Neural cell (in vitro differentiated cells): ENCODE results near the gene IRF3. TPM values are rescaled to one million over a fixed set of nuclear protein-coding genes. Genes with fewer than 3 reads are reported as not detected.

Experiments
- H2AFZ ChIP-seq: fragments of 200-600, 300-800 bp; sonication (generic), shearing (Covaris generic); 2 replicates; pipeline ENCODE4 v1.6.0; 2014; ENCODE audit warnings: low read depth, mild to moderate bottlenecking, antibody characterized with exemption, low read length, moderate library complexity
- H3F3A ChIP-seq: fragments of 200-600 bp; shearing (Covaris generic); 2 replicates; pipeline ENCODE4 v1.6.1; 2016; ENCODE audit warnings: mild to moderate bottlenecking, moderate library complexity, mixed read lengths, antibody characterized with exemption, low read length; ENCODE audit not compliant: insufficient read depth, poor library complexity, severe bottlenecking
- H3K27ac ChIP-seq: fragments of 200-600, 300-800 bp; sonication (generic), shearing (Covaris generic); 2 replicates; pipeline ENCODE4 v1.5.1; 2014; ENCODE audit warnings: mild to moderate bottlenecking, low read length, moderate library complexity
- H3K27me3 ChIP-seq: fragments of 300-800, 200-600 bp; sonication (generic), shearing (Covaris generic); 2 replicates; pipeline ENCODE4 v1.6.0; 2014; ENCODE audit warnings: mild to moderate bottlenecking, low read depth, low read length, moderate library complexity; ENCODE audit not compliant: insufficient read depth
- H3K36me3 ChIP-seq: fragments of 300-800, 200-600 bp; sonication (generic), shearing (Covaris generic); 2 replicates; pipeline ENCODE4 v1.5.1; 2014; ENCODE audit warnings: mild to moderate bottlenecking, antibody characterized with exemption, low read length, moderate library complexity; ENCODE audit not compliant: insufficient read depth
- H3K4me2 ChIP-seq: fragments of 300-800, 200-600 bp; sonication (generic), shearing (Covaris generic); 2 replicates; pipeline ENCODE4 v1.6.0; 2014; ENCODE audit warnings: mild to moderate bottlenecking, low read length
- H3K4me3 ChIP-seq: fragments of 300-800, 200-600 bp; sonication (generic), shearing (Covaris generic); 2 replicates; pipeline ENCODE4 v1.5.1; 2014; ENCODE audit warnings: mild to moderate bottlenecking, low read length, moderate library complexity
- H3K79me2 ChIP-seq: fragments of 200-600 bp; shearing (Covaris generic); replicated peaks from 2 replicates; pipeline ENCODE4 v1.6.0; 2014; ENCODE audit warnings: mild to moderate bottlenecking, low read length, moderate library complexity; ENCODE audit not compliant: insufficient read depth
- H3K9ac ChIP-seq: fragments of 300-800, 200-600 bp; sonication (generic), shearing (Covaris generic); 2 replicates; pipeline ENCODE4 v1.6.1; 2016; ENCODE audit warnings: mild to moderate bottlenecking, low read length, mixed read lengths
- H3K9me2 ChIP-seq: fragments of 200-600 bp; shearing (Covaris generic); 2 replicates; pipeline ENCODE4 v1.6.1; 2016; ENCODE audit warnings: mild to moderate bottlenecking, low read length, mixed read lengths; ENCODE audit not compliant: insufficient read depth
- H3K9me3 ChIP-seq: fragments of 200-600, 300-800 bp; sonication (generic), shearing (Covaris generic); 2 replicates; pipeline ENCODE4 v1.6.1; 2016; ENCODE audit warnings: mild to moderate bottlenecking, mixed run types, low read length, moderate library complexity, mixed read lengths
- H4K20me1 ChIP-seq: fragments of 200-600 bp; shearing (Covaris generic); 2 replicates; pipeline ENCODE4 v1.6.1; 2016; ENCODE audit warnings: mild to moderate bottlenecking, mixed run types; ENCODE audit not compliant: insufficient read depth
- CTCF ChIP-seq: fragments of 450-650 bp; IDR thresholded peaks from 2 replicates; pipeline ENCODE4 v1.5.1; 2014; ENCODE audit warnings: antibody characterized with exemption, mild to moderate bottlenecking, moderate library complexity; ENCODE audit not compliant: poor library complexity, severe bottlenecking
- EP300 ChIP-seq: fragments of 450-650 bp; conservative IDR thresholded peaks from 2 replicates; pipeline ENCODE4 v1.6.1; 2014; ENCODE audit warnings: antibody characterized with exemption, mild to moderate bottlenecking, moderate library complexity; ENCODE audit not compliant: poor library complexity, severe bottlenecking
- EZH2 ChIP-seq: fragments of 200-600, 300-800 bp; shearing (Covaris generic), sonication (generic); IDR thresholded peaks from 2 replicates; pipeline ENCODE4 v1.6.1; 2014; ENCODE audit warnings: antibody characterized with exemption, low read length, borderline replicate concordance, mild to moderate bottlenecking; ENCODE audit not compliant: insufficient read depth, poor library complexity, severe bottlenecking
- MXI1 ChIP-seq: fragments of 450-650 bp; conservative IDR thresholded peaks from 2 replicates; pipeline ENCODE4 v1.6.1; 2014; ENCODE audit warnings: antibody characterized with exemption, mild to moderate bottlenecking; ENCODE audit not compliant: poor library complexity, severe bottlenecking
- POLR2AphosphoS5 ChIP-seq: IDR thresholded peaks from 2 replicates; pipeline ENCODE4 v1.6.1; 2012
- RAD21 ChIP-seq: fragments of 450-650 bp; conservative IDR thresholded peaks from 2 replicates; pipeline ENCODE4 v1.6.1; 2014; ENCODE audit warnings: antibody characterized with exemption, mild to moderate bottlenecking, moderate library complexity
- REST ChIP-seq: IDR thresholded peaks from 2 replicates; pipeline ENCODE4 v1.6.1; 2012; ENCODE audit warnings: borderline replicate concordance
- SMC3 ChIP-seq: fragments of 450-650 bp; conservative IDR thresholded peaks from 2 replicates; pipeline ENCODE4 v1.6.1; 2014; ENCODE audit warnings: antibody characterized with exemption, mild to moderate bottlenecking, moderate library complexity; ENCODE audit not compliant: poor library complexity
- TAF1 ChIP-seq: IDR thresholded peaks from 2 replicates; pipeline ENCODE4 v1.6.1; 2012; ENCODE audit warnings: low read depth
- polyA plus RNA-seq: library from polyadenylated mRNA; depleted of rRNA; stranded (reverse); fragments of >200 nt; gene quantifications from 2 replicates; pipeline ENCODE4 v1.2.3, GENCODE V29; 2014

IRF3 gene
- polyA plus RNA-seq, 1 donor from 2014 or later, result 39.4 TPM

- peak; percentile 98 for TF ChIP-seq POLR2AphosphoS5
- TF ChIP-seq RAD21, result no peak
- peak; percentile 45 for TF ChIP-seq CTCF
- TF ChIP-seq EP300, result peak; percentile 48
- no peak for TF ChIP-seq EZH2
- no peak for TF ChIP-seq SMC3
- TF ChIP-seq TAF1, result peak; percentile 50
- peak; percentile 96 for TF ChIP-seq MXI1
- peak; percentile 64 for TF ChIP-seq REST
- Histone ChIP-seq H3K9me3 (no peaks in the 10 kb centered on the region), H3K27ac (peak within 1 kb of the TSS; percentile 97), H3K9me2 (no peaks in the 10 kb centered on the region), H3K4me2 (peak within 1 kb of the TSS; percentile 88), H3K9ac (peak within 1 kb of the TSS; percentile 98), H3K36me3 (no peaks in the 10 kb centered on the region), H3K4me3 (peak within 1 kb of the TSS; percentile 100), H4K20me1 (no peaks in the 10 kb centered on the region), H3F3A (peaks cover 3% of the 10 kb centered on the region), H2AFZ (peak within 1 kb of the TSS; percentile 73), H3K79me2 (peaks cover 35% of the 10 kb centered on the region), H3K27me3 (no peaks in the 10 kb centered on the region)
These were observed 11.7 kb upstream of the IRF3 start, which contains the start of gene PRMT1 for GRCh38 chr19:49677231-49677900. PRMT1 (plus strand) TSS chr19:49677271; CDS start chr19:49677281, 10 bp downstream.

- no peak overlapping the region for H2AFZ ChIP-seq
- no peaks in the 10 kb centered on the region for H3K9me2 ChIP-seq
- peak overlapping the region; percentile 98 for H3K9ac ChIP-seq
These were observed 11.2 kb upstream of the IRF3 start for GRCh38 chr19:49676784-49677230.

More at GRCh38 chr19:49676784-49677230, 11.2 kb upstream of the IRF3 start:
- no peaks in the 10 kb centered on the region for H4K20me1 ChIP-seq
- H3K36me3 ChIP-seq, result no peaks in the 10 kb centered on the region
- peak overlapping the region; percentile 97 for H3K27ac ChIP-seq
- H3K4me3 ChIP-seq, result peak overlapping the region; percentile 100
- no peaks in the 10 kb centered on the region for H3K9me3 ChIP-seq
- no peak overlapping the region for H3K4me2 ChIP-seq
- no peaks in the 10 kb centered on the region for H3K27me3 ChIP-seq
- peaks cover 35% of the 10 kb centered on the region for H3K79me2 ChIP-seq
- TF ChIP-seq REST, result no peak
- TF ChIP-seq EP300, result no peak
- TF ChIP-seq TAF1, result no peak
- TF ChIP-seq EZH2, result no peak
- TF ChIP-seq POLR2AphosphoS5, result no peak
- TF ChIP-seq CTCF, result no peak
- TF ChIP-seq RAD21, result no peak
- TF ChIP-seq SMC3, result no peak
- TF ChIP-seq MXI1, result no peak
- H3F3A ChIP-seq, result peaks cover 3% of the 10 kb centered on the region
